Measurements from ENCODE around the gene ZNF134. TPM values are rescaled to one million over a fixed set of nuclear protein-coding genes. Genes with fewer than 3 reads are reported as not detected.

The ZNF134 gene
- total and polyA plus RNA-seq, 9 of the 15 experiments (the other 6 are each of a cell fraction or from before 2014, with no cell fraction given): 1.3 to 10.0 (median 5.7) TPM

DNA sequence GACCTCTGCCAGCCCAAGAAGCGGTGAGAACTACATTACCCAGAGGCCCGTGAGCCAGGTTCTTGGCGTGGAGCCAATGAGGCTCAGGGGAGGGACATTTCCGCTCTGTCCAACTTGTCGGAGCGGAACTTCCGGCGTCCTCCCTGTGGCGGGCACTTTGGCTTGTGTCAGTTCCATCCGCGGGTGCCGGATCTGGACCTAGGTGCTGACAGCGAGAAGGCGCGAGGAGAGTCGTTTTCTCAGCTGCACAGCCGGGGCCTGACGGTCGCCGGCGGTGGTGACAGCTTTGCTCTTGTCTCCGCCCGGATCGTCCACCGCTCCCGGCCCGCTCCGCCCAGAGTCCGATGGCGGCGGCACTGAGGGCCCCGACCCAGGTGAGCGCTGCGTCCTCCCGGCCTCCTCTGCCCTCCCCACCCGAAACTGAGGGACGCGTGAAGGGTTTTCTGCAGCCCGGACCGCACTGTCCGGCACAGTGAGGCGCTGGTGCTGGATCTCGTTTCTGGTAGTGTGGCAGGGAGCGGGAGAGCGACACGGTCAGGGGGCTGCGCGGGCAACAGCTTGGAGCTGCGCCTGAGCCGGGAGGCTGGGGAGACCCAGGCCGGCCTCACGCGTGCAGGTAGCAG lies 14.2 kb upstream of the ZNF134 start, which contains the start of gene ZNF530 (continued):
- TF ChIP-seq, protein P1, sequence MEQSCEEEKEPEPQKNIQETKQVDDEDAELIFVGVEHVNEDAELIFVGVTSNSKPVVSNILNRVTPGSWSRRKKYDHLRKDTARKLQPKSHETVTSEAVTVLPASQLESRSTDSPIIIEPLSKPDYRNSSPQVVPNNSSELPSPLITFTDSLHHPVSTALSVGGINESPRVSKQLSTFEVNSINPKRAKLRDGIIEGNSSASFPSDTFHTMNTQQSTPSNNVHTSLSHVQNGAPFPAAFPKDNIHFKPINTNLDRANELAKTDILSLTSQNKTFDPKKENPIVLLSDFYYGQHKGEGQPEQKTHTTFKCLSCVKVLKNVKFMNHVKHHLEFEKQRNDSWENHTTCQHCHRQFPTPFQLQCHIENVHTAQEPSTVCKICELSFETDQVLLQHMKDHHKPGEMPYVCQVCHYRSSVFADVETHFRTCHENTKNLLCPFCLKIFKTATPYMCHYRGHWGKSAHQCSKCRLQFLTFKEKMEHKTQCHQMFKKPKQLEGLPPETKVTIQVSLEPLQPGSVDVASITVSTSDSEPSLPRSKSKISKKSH (CRISPR knock-in tag; IDR thresholded peaks at IDR 0.05): no peak
- TF ChIP-seq HOXB6 (CRISPR knock-in tag; IDR thresholded peaks at IDR 0.05; ENCODE audit: borderline replicate concordance) (no peak), ZBTB1 (CRISPR knock-in tag; IDR thresholded peaks at IDR 0.05; ENCODE audit: borderline replicate concordance, low read depth) (no peak), MYBL2 (IDR thresholded peaks at IDR 0.05; ENCODE audit: low read depth) (no peak), MYBL2 (CRISPR knock-in tag; IDR thresholded peaks at IDR 0.05; ENCODE audit: borderline replicate concordance) (no peak), BRD4 (IDR thresholded peaks at IDR 0.05) (no peak), CEBPG (CRISPR knock-in tag; IDR thresholded peaks at IDR 0.05) (no peak), CEBPG (tag; conservative IDR thresholded peaks at IDR 0.05 in 1 of 2, IDR thresholded peaks at IDR 0.05 in 1 of 2) (no peak), POLR3G (IDR thresholded peaks at IDR 0.05; ENCODE audit: extremely low read depth, insufficient read length, insufficient replicate concordance) (no peak)
- TF ChIP-seq, protein P2, sequence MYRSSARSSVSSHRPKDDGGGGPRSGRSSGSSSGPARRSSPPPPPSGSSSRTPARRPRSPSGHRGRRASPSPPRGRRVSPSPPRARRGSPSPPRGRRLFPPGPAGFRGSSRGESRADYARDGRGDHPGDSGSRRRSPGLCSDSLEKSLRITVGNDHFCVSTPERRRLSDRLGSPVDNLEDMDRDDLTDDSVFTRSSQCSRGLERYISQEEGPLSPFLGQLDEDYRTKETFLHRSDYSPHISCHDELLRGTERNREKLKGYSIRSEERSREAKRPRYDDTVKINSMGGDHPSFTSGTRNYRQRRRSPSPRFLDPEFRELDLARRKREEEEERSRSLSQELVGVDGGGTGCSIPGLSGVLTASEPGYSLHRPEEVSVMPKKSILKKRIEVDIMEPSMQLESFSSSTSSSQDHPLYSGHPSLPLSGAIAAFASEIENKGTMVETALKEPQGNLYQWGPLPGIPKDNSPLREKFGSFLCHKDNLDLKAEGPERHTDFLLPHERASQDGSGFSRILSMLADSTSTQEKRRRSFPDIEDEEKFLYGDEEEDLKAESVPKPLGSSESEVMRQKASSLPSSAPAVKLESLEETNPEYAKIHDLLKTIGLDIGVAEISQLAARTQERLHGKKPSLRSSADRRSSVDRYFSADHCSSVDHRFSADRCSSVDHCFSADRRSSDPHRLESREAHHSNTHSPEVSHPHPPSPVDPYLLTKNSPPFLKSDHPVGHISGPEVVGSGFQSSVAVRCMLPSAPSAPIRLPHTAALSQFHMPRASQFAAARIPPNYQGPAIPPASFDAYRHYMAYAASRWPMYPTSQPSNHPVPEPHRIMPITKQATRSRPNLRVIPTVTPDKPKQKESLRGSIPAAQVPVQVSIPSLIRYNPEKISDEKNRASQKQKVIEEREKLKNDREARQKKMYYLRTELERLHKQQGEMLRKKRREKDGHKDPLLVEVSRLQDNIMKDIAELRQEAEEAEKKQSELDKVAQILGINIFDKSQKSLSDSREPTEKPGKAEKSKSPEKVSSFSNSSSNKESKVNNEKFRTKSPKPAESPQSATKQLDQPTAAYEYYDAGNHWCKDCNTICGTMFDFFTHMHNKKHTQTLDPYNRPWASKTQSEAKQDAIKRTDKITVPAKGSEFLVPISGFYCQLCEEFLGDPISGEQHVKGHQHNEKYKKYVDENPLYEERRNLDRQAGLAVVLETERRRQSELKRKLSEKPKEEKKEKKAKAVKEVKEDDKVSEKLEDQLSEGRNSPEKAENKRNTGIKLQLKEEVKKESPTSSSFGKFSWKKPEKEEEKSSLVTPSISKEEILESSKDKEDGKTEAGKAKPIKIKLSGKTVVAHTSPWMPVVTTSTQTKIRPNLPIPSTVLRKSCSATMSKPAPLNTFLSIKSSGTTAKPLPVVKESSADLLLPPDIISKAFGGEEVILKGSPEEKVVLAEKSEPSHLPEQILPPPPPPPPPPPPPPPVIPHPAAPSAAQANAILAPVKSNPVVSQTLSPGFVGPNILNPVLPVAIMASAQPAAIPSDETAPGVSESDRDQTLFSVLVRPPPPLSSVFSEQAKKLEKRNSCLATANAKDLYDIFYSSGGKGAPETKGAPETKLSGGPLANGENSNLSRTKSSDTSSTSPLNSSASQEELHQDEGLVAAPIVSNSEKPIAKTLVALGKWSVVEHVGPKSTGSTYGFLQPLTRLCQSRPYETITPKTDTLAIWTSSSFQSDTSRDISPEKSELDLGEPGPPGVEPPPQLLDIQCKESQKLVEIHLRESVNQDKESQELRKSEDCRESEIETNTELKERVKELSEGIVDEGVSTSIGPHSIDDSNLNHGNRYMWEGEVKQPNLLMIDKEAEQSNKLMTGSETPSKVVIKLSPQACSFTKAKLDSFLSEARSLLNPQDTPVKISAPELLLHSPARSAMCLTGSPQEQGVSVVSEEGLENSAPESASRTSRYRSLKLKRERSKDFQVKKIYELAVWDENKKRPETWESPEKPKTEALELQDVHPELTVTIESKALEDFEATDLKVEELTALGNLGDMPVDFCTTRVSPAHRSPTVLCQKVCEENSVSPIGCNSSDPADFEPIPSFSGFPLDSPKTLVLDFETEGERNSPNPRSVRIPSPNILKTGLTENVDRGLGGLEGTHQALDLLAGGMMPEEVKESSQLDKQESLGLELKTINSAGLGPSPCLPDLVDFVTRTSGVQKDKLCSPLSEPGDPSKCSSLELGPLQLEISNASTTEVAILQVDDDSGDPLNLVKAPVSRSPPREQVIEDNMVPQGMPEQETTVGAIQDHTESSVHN (IDR thresholded peaks at IDR 0.05; ENCODE audit: borderline replicate concordance in 1 of 2, low read depth in 1 of 2): no peak
- TF ChIP-seq, protein P3, sequence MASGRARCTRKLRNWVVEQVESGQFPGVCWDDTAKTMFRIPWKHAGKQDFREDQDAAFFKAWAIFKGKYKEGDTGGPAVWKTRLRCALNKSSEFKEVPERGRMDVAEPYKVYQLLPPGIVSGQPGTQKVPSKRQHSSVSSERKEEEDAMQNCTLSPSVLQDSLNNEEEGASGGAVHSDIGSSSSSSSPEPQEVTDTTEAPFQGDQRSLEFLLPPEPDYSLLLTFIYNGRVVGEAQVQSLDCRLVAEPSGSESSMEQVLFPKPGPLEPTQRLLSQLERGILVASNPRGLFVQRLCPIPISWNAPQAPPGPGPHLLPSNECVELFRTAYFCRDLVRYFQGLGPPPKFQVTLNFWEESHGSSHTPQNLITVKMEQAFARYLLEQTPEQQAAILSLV (tag; IDR thresholded peaks at IDR 0.05): no peak
